ENCODE data around the gene SDK1. TPM values are rescaled to one million over a fixed set of nuclear protein-coding genes. Genes with fewer than 3 reads are reported as not detected.
"Not testable (repeated sequence)": the region's sequence is repeated elsewhere in the genome, so short reads cannot be mapped to it uniquely, and the experiment has no call there.

The SDK1 gene
- total RNA-seq, 4 donors from 2014 or later = 1.2 to 1.8 (median 1.5) TPM

GRCh38 chr7:3578399-3578798 is 277.3 kb downstream of the SDK1 start:
- Histone ChIP-seq H3K4me3 (no peak overlapping the region), H3K9me3 (no peaks in the 10 kb centered on the region), H3K36me3 (no peaks in the 10 kb centered on the region), H3K27ac (no peak overlapping the region), H3K27me3 (no peaks in the 10 kb centered on the region), H3K4me1 (no peaks in the 10 kb centered on the region)
- ATAC-seq (no peak), DNase-seq (no peak)
- intact Hi-C loops (cut with DNase I; ENCODE audit: low total_unique reads) (no loop called here), in situ Hi-C loops (cut with MboI; ENCODE audit: low sequenced_read_pairs in 4 of 4) (no loop called here)
- TF ChIP-seq, protein P1, sequence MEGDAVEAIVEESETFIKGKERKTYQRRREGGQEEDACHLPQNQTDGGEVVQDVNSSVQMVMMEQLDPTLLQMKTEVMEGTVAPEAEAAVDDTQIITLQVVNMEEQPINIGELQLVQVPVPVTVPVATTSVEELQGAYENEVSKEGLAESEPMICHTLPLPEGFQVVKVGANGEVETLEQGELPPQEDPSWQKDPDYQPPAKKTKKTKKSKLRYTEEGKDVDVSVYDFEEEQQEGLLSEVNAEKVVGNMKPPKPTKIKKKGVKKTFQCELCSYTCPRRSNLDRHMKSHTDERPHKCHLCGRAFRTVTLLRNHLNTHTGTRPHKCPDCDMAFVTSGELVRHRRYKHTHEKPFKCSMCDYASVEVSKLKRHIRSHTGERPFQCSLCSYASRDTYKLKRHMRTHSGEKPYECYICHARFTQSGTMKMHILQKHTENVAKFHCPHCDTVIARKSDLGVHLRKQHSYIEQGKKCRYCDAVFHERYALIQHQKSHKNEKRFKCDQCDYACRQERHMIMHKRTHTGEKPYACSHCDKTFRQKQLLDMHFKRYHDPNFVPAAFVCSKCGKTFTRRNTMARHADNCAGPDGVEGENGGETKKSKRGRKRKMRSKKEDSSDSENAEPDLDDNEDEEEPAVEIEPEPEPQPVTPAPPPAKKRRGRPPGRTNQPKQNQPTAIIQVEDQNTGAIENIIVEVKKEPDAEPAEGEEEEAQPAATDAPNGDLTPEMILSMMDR (IDR thresholded peaks at IDR 0.05 in 4 of 5, conservative IDR thresholded peaks at IDR 0.05 in 1 of 5) = no peak
- TF ChIP-seq POLR2A (IDR thresholded peaks at IDR 0.05) = no peak

DNA sequence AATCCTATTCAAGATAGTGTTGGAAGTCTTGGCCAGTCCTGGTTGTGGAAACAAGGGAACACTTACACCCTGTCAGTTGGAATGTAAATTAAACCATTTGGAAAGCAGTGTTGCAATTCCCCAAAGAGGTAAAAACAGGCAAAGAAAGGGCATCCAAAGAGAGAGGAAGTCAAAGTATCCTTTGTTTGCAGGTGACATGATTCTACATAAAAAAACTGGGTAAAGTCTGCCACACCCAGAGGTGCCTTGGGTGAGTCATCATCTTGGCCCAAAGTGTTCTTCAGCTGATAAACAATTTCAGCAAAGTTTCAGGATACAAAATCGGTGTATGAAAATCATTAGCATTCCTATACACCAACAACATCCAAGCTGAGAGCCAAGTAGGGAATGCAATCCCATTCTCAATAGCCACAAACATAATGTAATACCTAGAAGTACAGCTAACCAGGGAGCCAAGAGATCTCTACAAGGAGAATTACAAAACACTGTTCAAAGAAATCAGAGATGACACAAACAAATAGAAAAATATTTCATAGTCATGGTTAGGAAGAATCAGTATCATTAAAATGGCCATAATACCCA is 278.7 kb downstream of the SDK1 start:
- Histone ChIP-seq H3K9me3 (no peaks in the 10 kb centered on the region), H3K27me3 (no peaks in the 10 kb centered on the region), H3K4me3 (no peak overlapping the region), H3K4me1 (no peaks in the 10 kb centered on the region), H3K36me3 (no peaks in the 10 kb centered on the region), H3K27ac (no peak overlapping the region)
- in situ Hi-C loops (cut with MboI; ENCODE audit: low sequenced_read_pairs in 4 of 4) (no loop called here), intact Hi-C loops (cut with DNase I; ENCODE audit: low total_unique reads) (no loop called here)
- no peak for ATAC-seq
- TF ChIP-seq, protein P1 (IDR thresholded peaks at IDR 0.05 in 4 of 5, conservative IDR thresholded peaks at IDR 0.05 in 1 of 5) = no peak
- TF ChIP-seq POLR2A (IDR thresholded peaks at IDR 0.05) = no peak
- no peak for DNase-seq

GRCh38 chr7:3582145-3582544 is 281.1 kb downstream of the SDK1 start:
- H3K9me3 ChIP-seq; intact Hi-C loops (cut with DNase I; ENCODE audit: low total_unique reads): not testable (repeated sequence)

DNA sequence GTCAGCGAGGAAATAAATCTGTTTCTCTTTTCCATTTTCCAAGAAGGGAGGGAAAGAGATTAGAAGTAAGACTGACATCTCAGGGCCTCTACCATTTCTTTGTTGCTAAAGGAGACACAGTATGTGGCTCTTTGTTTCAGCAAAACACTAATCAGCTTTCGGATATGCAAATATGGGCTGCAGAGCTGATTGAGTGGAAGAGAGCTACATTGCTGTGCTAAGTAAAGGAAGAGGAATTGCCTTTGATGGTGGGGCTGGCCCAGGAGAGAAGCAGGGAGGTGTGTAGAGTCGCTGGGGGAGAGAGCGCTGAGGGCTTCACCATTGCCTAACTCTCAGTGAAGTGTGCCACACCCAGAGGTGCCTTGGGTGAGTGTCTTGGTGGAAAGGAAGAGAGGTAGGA is 284.8 kb downstream of the SDK1 start:
- in situ Hi-C loops (cut with MboI; ENCODE audit: low sequenced_read_pairs in 4 of 4) (no loop called here), intact Hi-C loops (cut with DNase I; ENCODE audit: low total_unique reads) (no loop called here)
- H3K4me1 ChIP-seq = no peaks in the 10 kb centered on the region
- no peaks in the 10 kb centered on the region for H3K27me3 ChIP-seq
- no peak for ATAC-seq
- no peaks in the 10 kb centered on the region for H3K9me3 ChIP-seq
- TF ChIP-seq, protein P1 (IDR thresholded peaks at IDR 0.05 in 4 of 5, conservative IDR thresholded peaks at IDR 0.05 in 1 of 5) = no peak
- TF ChIP-seq POLR2A (IDR thresholded peaks at IDR 0.05) = no peak
- no peaks in the 10 kb centered on the region for H3K36me3 ChIP-seq
- no peak overlapping the region for H3K4me3 ChIP-seq
- no peak overlapping the region for H3K27ac ChIP-seq
- no peak for DNase-seq

More at GRCh38 chr7:3582145-3582544, 281.1 kb downstream of the SDK1 start:
- in situ Hi-C loops (cut with MboI; ENCODE audit: low sequenced_read_pairs in 4 of 4); H3K27ac ChIP-seq; ATAC-seq; H3K36me3 ChIP-seq; H3K4me1 ChIP-seq; H3K4me3 ChIP-seq; H3K27me3 ChIP-seq; DNase-seq: not testable (repeated sequence)

GRCh38 chr7:3588341-3588740 is 287.3 kb downstream of the SDK1 start:
- Histone ChIP-seq H3K27me3 (no peaks in the 10 kb centered on the region), H3K9me3 (no peaks in the 10 kb centered on the region), H3K27ac (no peak overlapping the region), H3K4me1 (no peaks in the 10 kb centered on the region), H3K4me3 (no peak overlapping the region), H3K36me3 (no peaks in the 10 kb centered on the region)
- ATAC-seq = no peak
- TF ChIP-seq, protein P1 (IDR thresholded peaks at IDR 0.05 in 4 of 5, conservative IDR thresholded peaks at IDR 0.05 in 1 of 5) = no peak
- no peak for TF ChIP-seq POLR2A (IDR thresholded peaks at IDR 0.05)
- in situ Hi-C loops (cut with MboI; ENCODE audit: low sequenced_read_pairs in 4 of 4) = no loop called here
- no peak for DNase-seq
- intact Hi-C loops (cut with DNase I; ENCODE audit: low total_unique reads) = no loop called here
